GM18858 (cell line): Measurements from ENCODE around the gene LIN37.

Experiments used
- ATAC-seq: cut with Tn5 transposase; IDR thresholded peaks from one replicate; pipeline ENCODE4 v1.9.1; 2021; ENCODE audit not compliant: unreplicated experiment

LIN37 gene

GRCh38 chr19:35748106-35749020, at the start of gene LIN37:
Gene LIN37 (plus strand): TSS chr19:35748576. CDS start chr19:35748725, 149 bp downstream.
- peak; percentile 65 for ATAC-seq

GRCh38 chr19:35702223-35703012, 46.0 kb upstream of the LIN37 start:
- peak; percentile 93 for ATAC-seq

DNA sequence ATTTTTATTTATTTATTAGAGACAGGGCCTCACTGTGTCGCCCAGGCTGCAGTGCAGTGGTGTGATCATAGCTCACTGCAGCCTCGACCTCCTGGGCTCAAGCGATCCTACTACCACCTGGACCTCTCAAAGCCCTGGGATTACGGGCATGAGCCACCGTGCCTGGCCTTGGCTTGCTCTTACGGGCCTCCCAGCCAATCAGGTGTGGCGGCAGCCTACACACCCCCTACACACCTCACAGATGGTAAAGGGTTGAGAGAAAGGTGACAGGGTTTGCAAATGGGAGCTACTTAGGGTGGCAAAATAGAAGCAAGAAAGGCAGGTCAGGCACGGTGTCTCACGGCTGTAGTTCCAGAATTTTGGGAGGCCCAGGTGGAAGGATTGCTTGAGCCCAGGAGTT, 45.0 kb upstream of the LIN37 start:
- no peak for ATAC-seq

DNA sequence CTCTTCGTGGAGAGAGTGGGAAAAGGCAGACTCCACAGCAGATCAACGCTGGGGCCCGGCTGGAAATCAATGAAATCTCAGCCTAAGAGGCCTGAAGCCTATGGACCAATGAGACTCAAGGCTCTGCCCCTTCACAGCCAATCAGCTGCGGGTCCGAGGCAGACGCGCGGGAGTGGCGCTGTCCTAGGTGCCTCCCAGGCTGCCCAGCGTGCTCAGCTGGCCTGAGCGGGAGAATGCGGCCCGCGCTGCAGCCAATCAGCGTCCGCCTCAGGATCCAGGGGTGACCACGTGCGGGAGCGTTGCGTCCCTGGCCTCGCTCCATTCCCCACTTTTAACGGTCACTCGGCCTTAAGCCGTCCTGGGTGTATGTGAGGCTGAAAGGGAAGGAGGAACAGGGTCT, 44.2 kb upstream of the LIN37 start, which contains the start of gene ZBTB32:
ZBTB32 (plus strand) TSS at position 341 of the 400 bp plus-strand sequence. CDS start 10,069 bp downstream, outside the sequence.
- no peak for ATAC-seq

- ATAC-seq: no peak
Measured at GRCh38 chr19:35708391-35708790, 40.0 kb upstream of the LIN37 start.

DNA sequence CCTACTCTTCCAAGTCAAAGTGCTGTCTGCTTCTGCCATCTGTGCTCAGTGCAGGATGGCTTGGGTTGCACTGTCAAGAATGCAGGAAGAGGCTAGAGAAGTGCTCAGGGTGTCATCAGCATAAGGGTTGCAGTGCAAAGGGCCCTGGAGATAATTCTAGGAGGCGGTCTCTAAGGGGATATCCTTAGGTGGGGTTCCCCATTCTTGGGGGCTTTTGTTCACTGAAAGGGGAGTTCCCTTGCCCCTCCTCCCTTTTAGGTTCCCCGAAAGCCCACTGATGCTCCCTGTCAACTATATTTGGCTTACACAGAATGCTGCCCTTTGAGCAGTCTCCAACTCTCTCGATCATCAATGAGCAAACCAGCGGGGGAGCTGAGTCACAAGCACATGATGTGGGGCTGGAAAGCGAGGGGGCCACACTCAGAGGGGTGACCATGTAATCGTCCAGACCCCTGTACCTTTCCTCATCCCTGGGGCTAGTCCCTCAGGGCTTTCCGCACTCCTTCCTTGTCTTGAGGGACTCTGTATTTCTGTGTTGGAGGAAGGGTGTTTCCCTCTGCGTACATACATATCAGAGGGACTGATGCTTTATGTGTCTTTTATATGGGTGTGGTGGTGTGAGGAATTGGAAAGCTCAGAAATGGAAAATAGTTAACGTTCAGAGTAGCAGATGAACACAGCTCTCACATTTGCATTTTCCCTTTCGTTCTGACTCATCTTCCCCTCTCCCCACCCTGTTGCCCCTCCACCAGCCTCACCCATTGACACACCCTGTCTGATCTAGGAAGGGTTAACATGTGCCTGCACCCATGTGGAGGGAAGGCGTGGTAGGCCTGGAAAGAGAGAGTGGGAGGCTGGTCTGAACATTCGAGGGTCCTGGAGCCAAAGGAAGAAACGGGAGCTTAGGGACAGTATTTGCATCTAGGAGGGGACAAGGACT, 37.3 kb upstream of the LIN37 start:
- ATAC-seq: no peak

GRCh38 chr19:35712567-35713505, 35.5 kb upstream of the LIN37 start:
- no peak for ATAC-seq

DNA sequence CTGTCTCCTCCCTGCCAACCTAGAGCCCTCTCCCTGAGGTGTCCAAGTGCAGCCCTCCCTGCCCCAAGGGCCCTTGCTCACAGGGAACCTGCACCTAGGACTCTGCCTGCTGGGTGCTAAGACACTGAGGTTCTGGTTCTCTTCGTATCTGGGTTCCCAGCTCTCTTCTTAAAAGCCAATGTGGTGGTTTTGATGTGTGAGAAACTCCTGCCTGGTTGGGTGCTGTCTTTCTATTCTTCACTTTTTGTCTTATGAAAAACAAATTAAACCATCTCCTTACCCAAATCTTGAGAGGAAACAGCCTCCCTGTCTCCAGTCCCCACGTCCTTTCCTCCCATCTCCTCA, 34.9 kb upstream of the LIN37 start:
- ATAC-seq: no peak

DNA sequence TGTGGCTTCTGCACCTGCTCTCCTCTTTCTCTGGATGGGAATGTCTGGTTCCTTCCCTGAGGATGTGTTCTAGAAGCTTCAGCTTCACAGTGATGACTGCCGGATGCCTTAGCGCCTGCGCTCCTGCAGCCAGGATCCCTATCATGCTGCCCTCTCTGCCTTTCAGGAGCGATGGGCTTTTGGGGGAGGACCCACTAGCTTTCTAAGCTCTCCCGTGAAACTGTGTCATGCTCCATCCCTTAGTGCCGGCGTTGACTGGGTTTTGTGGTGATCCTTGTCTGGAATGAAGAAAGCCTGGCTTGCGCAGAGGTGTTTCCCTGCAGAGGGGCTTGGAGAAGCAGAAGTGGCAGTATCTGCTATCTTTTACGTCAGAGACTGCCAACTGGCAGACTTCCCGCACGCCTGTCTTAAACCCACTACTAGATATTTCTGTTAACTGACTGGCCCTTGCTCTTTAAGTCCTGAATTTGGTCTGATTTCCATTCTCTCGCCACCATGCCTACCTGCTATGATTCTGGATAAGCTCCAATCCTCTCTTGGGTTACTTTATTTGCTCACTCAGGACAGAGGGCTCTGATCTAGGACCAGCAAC, 34.4 kb upstream of the LIN37 start:
- no peak for ATAC-seq

DNA sequence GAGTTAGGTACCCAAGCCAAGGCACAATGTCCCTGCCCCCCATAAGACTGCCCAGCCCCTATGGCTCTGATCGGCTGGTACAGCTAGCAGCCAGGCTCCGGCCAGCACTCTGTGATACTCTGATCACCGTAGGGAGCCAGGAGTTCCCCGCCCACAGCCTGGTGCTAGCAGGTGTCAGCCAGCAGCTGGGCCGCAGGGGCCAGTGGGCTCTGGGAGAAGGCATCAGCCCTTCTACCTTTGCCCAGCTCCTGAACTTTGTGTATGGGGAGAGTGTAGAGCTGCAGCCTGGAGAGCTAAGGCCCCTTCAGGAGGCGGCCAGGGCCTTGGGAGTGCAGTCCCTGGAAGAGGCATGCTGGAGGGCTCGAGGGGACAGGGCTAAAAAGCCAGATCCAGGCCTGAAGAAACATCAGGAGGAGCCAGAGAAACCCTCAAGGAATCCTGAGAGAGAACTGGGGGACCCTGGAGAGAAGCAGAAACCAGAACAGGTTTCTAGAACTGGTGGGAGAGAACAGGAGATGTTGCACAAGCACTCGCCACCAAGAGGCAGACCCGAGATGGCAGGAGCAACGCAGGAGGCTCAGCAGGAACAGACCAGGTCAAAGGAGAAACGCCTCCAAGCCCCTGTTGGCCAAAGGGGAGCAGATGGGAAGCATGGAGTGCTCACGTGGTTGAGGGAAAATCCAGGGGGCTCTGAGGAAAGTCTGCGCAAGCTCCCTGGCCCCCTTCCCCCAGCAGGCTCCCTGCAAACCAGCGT, 33.6 kb upstream of the LIN37 start:
- no peak for ATAC-seq

DNA sequence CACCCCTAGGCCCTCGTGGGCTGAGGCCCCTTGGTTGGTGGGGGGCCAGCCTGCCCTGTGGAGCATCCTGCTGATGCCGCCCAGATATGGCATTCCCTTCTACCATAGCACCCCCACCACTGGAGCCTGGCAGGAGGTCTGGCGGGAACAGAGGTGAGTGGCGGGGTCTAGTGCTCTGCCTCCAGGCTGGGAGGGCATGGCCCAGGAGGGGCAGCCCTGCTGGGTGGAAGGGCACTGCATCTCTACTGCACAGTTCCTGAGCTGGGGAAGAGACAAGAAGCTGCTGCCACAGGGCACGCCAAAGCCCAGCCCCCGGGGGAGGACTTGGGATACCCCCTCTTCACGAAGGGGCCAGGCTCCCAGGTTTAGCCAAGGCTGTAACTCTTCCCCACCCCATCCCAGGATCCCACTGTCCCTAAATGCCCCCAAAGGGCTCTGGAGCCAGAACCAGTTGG, 33.0 kb upstream of the LIN37 start:
- ATAC-seq: no peak

- no peak for ATAC-seq
Measured at GRCh38 chr19:35715981-35716800, 32.2 kb upstream of the LIN37 start.

GRCh38 chr19:35716801-35717664, 31.3 kb upstream of the LIN37 start:
- peak; percentile 48 for ATAC-seq

- ATAC-seq: peak; percentile 2
Measured at GRCh38 chr19:35717665-35718344, 30.6 kb upstream of the LIN37 start, which contains the start of gene KMT2B. Gene KMT2B (plus strand): TSS chr19:35718003. CDS start chr19:35718019, 16 bp downstream.

DNA sequence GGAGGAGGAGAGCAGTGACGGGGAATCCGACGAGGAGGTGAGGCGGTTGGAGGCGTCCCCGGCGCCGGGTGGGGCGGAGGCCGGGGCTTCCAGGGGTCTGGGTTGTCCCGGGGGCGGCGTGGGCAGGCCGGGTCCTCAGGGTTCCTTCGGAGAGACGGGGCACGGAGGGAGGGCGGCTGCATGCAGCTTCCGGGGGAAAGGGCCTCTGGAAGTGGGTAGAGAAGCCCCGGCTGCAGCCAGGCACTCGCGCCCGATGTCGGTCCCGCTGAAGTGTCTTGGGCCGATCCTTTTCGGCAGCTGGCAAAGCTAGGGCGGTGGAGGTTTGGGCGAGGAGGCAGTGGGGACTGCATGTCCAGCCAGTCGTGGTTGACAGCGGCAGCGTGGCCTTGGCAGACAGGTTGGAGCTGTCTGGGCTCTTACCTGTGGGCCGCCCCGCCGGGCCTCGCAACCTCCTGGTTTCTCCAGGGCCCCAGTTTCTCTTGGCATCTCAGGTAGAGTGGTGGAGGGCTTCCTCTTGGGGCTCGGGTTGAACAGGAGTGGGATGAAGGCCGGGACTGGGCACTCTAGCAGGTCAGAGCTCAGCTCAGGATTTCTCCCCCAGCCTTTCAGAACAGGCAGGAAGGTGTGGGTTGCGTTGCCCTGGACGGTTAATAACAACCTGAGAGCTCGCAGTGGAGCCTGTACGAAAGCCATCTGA, 29.9 kb upstream of the LIN37 start:
- ATAC-seq: no peak
